ENCODE measurements around the gene ANKRD30A. TPM values are rescaled to one million over a fixed set of nuclear protein-coding genes. Genes with fewer than 3 reads are reported as not detected.
"Not testable (repeated sequence)": the region's sequence is repeated elsewhere in the genome, so short reads cannot be mapped to it uniquely, and the experiment has no call there.

The ANKRD30A gene
- total RNA-seq, 2 donors from 2014 or later = not detected

GRCh38 chr10:37125921-37126320 lies 523 bp downstream of the ANKRD30A start:
- Histone ChIP-seq H3K36me3 (no peaks in the 10 kb centered on the region), H3K9me3 (no peaks in the 10 kb centered on the region), H3K27ac (no peak overlapping the region), H3K4me3 (no peak overlapping the region), H3K27me3 (no peaks in the 10 kb centered on the region), H3K4me1 (no peaks in the 10 kb centered on the region)
- DNase-seq (ENCODE audit: low spot score) = no peak
- no peak for TF ChIP-seq CTCF (IDR thresholded peaks at IDR 0.05)

GRCh38 chr10:37146443-37146842 lies 21.0 kb downstream of the ANKRD30A start:
- Histone ChIP-seq H3K27ac (no peak overlapping the region), H3K9me3 (no peaks in the 10 kb centered on the region), H3K4me3 (no peak overlapping the region), H3K36me3 (no peaks in the 10 kb centered on the region), H3K4me1 (no peaks in the 10 kb centered on the region), H3K27me3 (no peaks in the 10 kb centered on the region)
- no peak for DNase-seq (ENCODE audit: low spot score)
- no peak for TF ChIP-seq CTCF (IDR thresholded peaks at IDR 0.05)

GRCh38 chr10:37162430-37162829 lies 37.0 kb downstream of the ANKRD30A start:
- not testable (repeated sequence) for H3K27ac ChIP-seq; DNase-seq (ENCODE audit: low spot score); H3K36me3 ChIP-seq; H3K9me3 ChIP-seq; H3K4me3 ChIP-seq; H3K27me3 ChIP-seq; H3K4me1 ChIP-seq

GRCh38 chr10:37171945-37172344 lies 46.5 kb downstream of the ANKRD30A start:
- not testable (repeated sequence) for H3K36me3 ChIP-seq, H3K4me3 ChIP-seq, H3K4me1 ChIP-seq, H3K9me3 ChIP-seq, H3K27me3 ChIP-seq, H3K27ac ChIP-seq
- DNase-seq (ENCODE audit: low spot score) = peak; percentile 67

GRCh38 chr10:37178296-37178695 lies 52.9 kb downstream of the ANKRD30A start:
- not testable (repeated sequence) for H3K27ac ChIP-seq; DNase-seq (ENCODE audit: low spot score); H3K27me3 ChIP-seq; H3K36me3 ChIP-seq; H3K4me3 ChIP-seq; H3K4me1 ChIP-seq; H3K9me3 ChIP-seq

- H3K4me3 ChIP-seq; H3K36me3 ChIP-seq; H3K27ac ChIP-seq; H3K4me1 ChIP-seq; H3K9me3 ChIP-seq; DNase-seq (ENCODE audit: low spot score); H3K27me3 ChIP-seq: not testable (repeated sequence)
Measured at GRCh38 chr10:37182719-37183118, 57.3 kb downstream of the ANKRD30A start.

- H3K27me3 ChIP-seq = no peaks in the 10 kb centered on the region
- no peak overlapping the region for H3K4me3 ChIP-seq
- no peaks in the 10 kb centered on the region for H3K9me3 ChIP-seq
- no peak overlapping the region for H3K27ac ChIP-seq
- TF ChIP-seq CTCF (IDR thresholded peaks at IDR 0.05) = no peak
- H3K4me1 ChIP-seq = no peaks in the 10 kb centered on the region
- DNase-seq (ENCODE audit: low spot score) = no peak
- no peaks in the 10 kb centered on the region for H3K36me3 ChIP-seq
Measured at GRCh38 chr10:37206132-37206531, 80.7 kb downstream of the ANKRD30A start.

GRCh38 chr10:37220866-37221265 lies 95.5 kb downstream of the ANKRD30A start:
- Histone ChIP-seq H3K27ac (no peak overlapping the region), H3K4me3 (no peak overlapping the region), H3K36me3 (no peaks in the 10 kb centered on the region), H3K27me3 (no peaks in the 10 kb centered on the region), H3K9me3 (no peaks in the 10 kb centered on the region), H3K4me1 (no peaks in the 10 kb centered on the region)
- DNase-seq (ENCODE audit: low spot score) = no peak
- TF ChIP-seq CTCF (IDR thresholded peaks at IDR 0.05) = no peak

All from right atrium auricular region (tissue), 2 donors.